HG03378 (cell line): ENCODE results near the gene FAM53A.
"Not testable (repeated sequence)": the region's sequence is repeated elsewhere in the genome, so short reads cannot be mapped to it uniquely, and the experiment has no call there.

Experiments
- ATAC-seq: cut with Tn5 transposase; IDR thresholded peaks from one replicate; pipeline ENCODE4 v1.9.1; 2021; ENCODE audit warnings: mild to moderate bottlenecking, moderate library complexity; ENCODE audit not compliant: unreplicated experiment

The FAM53A gene

GRCh38 chr4:1686440-1687036 lies 2.4 kb upstream of the FAM53A start:
- no peak for ATAC-seq

DNA sequence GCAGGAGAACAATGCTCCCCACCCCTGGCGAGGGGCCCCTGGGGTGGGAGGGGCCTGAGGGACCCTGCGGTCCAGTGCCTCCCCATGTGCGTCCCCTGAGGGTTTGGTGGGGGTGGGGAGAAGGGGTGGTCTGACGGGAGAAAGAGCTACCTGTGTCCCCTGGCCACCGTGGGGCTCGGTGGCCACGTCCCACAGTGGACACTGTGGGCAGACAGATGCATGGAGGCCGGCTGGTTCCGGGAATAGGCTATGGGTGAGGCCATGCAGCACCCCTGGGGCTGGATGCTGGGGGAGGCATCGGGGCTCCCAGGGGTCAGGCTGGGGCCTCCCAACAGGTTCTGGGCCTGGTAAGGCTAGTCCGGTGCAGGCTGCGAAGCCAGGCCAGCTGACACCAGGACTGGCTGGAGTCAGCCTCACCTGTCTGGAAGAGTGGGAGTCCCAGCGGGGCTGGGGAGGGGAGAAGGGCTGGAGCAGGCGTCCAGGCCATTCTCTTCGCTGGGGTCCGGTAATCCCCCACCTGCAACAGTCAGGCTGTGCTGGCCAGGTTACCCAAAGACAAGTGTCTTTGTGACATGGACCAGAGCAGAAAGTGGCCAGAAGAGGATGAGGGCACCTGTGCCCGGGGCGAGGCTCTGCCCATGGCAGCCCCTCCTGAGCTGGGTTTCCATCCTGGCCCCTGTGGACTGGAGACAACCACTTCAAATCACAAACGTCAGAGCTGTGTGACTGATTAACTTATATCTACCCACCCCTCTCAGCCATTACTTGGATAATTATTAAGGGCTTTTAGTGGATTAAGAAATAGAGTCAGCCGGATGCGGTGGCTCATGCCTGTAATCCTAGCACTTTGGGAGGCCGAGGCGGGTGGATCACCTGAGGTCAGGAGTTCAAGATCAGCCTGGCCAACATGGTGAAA lies 1.4 kb upstream of the FAM53A start:
- ATAC-seq = no peak

GRCh38 chr4:1684506-1685234 lies 557 bp upstream of the FAM53A start:
- no peak for ATAC-seq

- ATAC-seq = no peak
Measured at GRCh38 chr4:1683261-1683735, 815 bp downstream of the FAM53A start.

DNA sequence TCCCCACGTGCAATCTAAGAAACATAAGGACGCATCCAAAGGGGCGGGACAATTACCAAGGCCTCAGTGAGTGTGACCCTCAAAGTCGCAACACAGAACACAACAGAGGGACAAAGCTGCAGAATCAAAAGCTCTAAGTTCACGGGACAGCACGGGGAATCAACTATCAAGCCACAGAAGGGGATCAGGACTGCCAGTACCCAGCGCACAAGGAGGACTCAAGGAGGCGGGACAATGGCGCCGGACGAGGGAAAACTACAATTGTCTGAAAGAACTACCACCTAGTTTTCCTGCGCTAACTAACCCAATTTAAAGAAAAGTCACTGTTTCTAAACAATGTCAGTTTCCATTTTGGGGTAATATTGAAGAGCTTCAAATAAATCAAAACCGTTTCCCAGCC lies 1.3 kb downstream of the FAM53A start:
- ATAC-seq = no peak

GRCh38 chr4:1678244-1678643 lies 5.9 kb downstream of the FAM53A start:
- no peak for ATAC-seq

GRCh38 chr4:1676605-1677525 lies 7.2 kb downstream of the FAM53A start:
- no peak for ATAC-seq

- no peak for ATAC-seq
Measured at GRCh38 chr4:1675802-1676137, 8.3 kb downstream of the FAM53A start.

- ATAC-seq = no peak
Measured at GRCh38 chr4:1675136-1675801, 8.8 kb downstream of the FAM53A start.

DNA sequence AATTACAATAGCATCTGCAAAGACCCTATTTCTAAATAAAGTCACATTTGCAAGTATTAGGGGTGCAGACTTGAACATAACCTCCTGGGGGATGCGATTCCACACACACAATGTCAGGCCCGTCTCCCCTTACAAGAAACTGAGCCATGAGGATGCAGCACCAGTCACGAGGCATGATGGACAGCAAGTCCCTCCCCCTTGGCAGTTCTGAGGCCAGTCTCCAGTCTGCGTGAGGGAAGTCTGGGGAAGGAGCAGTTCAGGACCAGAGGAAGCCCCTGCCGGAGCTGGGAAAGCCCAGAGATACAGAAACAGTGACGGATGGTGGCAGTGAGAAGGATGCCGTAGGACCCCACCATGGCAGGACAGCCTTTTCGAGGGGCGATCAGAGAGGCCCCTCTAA lies 9.4 kb downstream of the FAM53A start:
- no peak for ATAC-seq

GRCh38 chr4:1673671-1674070 lies 10.4 kb downstream of the FAM53A start:
- ATAC-seq = no peak

DNA sequence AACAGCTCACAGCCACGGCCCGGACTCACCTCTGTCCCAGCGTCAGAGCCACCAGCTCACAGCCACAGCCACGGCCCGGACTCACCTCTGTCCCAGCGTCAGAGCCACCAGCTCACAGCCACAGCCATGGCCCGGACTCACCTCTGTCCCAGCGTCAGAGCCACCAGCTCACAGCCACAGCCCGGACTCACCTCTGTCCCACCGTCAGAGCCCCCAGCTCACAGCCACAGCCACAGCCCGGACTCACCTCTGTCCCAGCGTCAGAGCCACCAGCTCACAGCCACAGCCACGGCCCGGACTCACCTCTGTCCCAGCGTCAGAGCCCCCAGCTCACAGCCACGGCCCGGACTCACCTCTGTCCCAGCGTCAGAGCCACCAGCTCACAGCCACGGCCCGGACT lies 13.1 kb downstream of the FAM53A start:
- ATAC-seq = not testable (repeated sequence)

DNA sequence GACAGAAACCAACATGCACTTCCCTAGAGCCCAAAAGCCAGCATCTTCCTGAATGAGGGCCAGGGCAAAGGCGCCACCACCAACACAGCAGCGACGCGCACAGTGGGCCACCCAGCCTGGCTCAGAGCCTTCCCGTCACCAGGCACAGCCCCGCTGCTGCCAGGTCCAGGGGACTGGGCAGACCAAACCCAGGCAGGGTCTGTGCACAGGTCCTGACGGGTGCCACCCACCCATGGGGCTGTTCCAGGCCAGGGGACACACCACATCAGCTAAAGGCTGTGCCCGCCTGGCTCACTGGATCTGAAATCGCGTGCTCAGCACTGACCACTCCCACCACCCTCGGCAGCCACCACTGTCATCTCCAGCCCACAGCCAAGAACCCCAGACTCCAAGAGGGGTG lies 13.8 kb downstream of the FAM53A start:
- no peak for ATAC-seq

DNA sequence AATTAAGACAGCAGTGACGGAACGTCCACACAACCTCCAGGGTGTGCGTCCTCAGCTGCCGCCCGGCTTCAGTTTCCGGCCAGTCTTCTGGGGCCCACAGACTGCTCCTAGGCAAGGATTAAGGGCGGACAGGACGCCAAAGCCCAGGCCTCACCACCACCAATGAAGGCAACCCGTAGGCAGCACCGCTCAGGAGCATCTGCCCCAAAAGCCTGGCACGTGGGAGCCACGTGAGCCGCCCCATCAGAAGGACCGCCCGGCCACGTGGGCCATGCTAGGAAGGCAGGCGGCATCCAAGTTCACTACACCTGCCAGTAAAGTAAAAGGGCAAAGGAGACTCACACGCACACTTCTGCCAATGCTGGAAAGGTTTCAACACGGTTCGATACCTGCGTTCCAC lies 14.3 kb downstream of the FAM53A start:
- ATAC-seq = no peak

DNA sequence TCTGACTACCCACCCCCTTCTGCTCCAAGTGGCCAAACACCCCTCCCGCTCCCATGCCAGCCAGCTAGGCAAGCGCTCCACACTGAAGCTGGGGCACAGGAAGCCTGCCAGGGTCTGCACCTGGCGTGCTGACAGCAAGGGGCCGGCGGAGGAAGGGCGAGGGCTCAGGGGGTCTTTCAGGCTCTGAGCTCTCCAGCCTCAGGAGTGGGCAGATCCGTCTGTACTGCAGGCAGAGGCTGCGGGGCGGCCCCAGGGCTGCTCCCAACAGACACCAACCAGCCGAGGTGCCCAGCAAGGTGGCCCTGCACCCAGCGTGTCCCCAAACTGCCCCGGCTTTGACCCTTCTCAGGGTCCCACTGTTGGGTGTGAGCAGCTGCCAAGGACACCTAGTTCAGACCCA lies 14.8 kb downstream of the FAM53A start:
- ATAC-seq = no peak

DNA sequence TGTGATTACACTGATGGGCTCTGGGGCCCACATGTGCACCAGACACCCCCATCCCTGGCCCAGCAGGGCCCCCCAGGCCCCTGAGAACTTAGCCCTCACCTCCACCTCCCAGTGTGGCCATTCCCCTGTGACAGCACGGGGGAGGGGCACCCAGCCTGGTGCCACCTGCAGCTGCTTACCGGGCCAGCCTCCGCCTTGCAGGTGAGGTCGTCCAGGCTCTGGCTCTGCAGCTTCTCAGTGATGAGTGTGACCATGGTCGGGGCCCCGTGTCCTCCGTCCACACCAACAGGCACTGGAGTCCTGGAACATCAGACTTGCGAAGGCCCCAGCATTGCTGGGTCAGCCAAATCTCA lies 15.6 kb downstream of the FAM53A start:
- ATAC-seq = no peak

DNA sequence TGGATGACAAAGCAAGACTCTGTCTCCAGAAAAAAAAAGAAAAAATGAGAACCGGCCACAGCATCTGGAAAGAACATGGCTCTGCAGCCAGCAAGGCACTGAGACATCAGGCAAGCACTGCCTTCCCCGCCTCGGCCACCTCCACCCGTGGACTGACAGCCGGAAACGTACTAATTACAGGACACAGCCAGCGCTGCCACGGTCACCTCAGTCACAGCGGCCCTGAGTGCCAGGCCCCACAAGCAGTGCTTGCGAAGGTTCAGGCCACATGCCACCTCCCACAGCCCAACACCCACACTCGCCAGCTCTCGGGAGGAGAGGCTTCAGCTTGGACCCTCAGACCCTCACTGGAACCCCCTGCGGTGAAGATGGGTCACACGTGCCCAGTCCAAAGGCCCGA lies 16.8 kb downstream of the FAM53A start:
- ATAC-seq = no peak

GRCh38 chr4:1666391-1666790 lies 17.7 kb downstream of the FAM53A start:
- ATAC-seq = no peak

- ATAC-seq = no peak
Measured at GRCh38 chr4:1664141-1664540, 20.0 kb downstream of the FAM53A start.

DNA sequence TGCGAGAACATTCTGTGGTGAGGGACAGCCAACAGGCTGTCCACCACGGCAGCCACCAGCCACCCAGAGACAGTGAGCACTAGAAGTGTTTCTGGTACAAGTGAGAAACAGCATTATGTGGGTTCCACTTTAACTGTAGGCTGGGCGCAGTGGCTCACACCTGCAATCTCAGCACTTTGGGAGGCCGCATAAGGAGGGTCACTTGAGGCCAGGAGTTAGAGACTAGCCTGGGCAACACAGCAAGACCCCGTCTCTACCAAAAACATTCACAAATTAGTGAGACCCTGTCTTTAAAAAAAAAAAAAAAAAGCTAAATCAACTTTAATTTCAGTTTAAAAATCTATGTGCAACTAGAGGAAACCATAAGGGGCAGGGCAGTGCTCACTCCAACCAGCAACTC lies 20.6 kb downstream of the FAM53A start:
- ATAC-seq = no peak
